Stimulated activated naive CD8-positive, alpha-beta T cell treated with anti-CD3 and anti-CD28 coated beads, Interleukin-15, Interleukin-2, amounts not matched to agents 100 U/mL and 50 U/mL, for 24 hours (primary cell): ENCODE results near the gene COPG1.

Experiments
- ATAC-seq: fragments of 150-1000 bp; cut with Tn5 transposase; one replicate; pipeline ENCODE4 v1.10.0; 2021
- DNase-seq: peaks from one replicate; pipeline ENCODE4 v3.0.0; 2021

The COPG1 gene

DNA sequence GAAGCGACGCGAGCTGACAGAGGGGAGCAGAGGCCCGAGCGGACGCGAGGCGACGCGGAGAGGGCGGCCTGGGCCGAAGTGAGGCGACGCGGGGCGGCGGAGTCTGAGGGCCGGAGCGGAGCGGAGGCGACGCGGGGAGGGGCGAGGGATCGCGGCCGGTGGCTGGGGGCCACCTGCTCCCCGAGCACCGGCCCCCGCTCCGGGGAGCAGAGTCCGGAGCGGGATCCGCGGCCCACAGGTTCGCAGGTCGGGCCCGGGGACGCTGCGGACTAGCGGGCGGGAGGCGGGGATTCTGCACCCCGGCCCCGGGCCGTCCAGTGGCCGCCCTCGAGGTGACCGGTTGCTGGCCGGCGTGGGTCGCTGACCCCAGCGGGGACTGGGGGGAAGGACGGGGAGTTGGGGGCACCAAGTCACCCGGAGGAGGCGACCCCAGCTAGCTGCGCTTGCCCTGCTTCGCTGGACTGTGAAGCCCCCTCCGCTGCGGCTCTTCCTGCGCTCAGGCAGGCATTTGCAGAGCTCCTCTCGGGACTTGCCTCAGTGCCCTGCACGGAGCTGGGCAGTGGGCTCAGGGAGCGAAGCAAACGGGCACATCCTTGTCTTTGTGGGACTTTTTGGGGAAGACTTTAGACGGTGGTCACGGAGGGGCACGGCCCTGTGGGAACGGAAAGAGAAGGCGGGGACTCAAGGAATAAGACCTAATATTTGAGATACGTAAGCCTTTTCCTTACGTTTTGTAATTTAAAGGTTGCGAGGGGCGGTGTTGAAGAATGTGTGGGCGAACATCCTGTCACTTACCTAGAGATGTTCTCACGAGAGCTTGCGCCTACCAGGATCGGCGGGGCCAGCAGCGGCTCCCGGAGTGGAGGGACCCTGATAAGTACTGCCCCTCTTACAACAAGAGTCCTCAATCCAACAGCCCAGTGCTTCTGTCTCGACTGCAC is 29.8 kb downstream of the COPG1 start:
- ATAC-seq (peak; percentile 43), DNase-seq (peak; percentile 72)

DNA sequence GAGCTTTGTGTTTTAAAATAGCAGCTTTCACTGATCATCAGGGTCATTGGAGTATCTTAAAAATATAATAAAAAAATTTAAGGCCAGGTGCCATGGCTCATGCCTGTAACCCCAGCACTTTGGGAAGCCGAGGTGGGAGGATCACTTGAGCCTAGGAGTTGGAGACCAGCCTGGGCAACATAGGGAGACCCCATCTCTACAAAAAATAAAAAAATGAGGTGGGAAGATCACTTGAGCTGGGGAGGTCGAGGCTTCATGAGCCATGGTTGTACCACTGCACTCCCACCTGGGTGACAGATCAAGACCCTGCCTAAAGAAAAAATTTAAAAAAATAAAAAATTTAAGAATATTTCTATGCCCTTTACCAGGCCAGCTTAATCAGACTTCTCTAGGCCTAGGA is 30.8 kb downstream of the COPG1 start:
- DNase-seq (no peak), ATAC-seq (no peak)

DNA sequence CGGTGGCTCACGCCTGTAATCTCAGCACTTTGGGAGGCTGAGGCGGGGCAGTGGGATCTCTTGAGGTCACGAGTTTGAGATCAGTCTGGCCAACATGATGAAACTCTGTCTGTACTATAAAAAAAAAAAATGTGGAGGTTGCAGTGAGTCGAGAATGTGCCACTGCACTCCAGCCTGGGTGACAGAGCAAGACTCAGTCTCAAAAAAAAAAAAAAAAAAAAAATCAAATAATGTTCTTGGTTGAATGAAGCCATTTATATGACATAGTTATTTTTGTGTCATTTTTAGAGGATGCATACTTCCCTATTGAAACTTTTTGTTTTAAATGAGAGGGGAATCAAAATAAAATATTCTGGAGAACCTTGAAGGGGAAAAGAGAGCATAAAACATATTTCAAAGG is 32.3 kb downstream of the COPG1 start:
- DNase-seq (no peak), ATAC-seq (no peak)

DNA sequence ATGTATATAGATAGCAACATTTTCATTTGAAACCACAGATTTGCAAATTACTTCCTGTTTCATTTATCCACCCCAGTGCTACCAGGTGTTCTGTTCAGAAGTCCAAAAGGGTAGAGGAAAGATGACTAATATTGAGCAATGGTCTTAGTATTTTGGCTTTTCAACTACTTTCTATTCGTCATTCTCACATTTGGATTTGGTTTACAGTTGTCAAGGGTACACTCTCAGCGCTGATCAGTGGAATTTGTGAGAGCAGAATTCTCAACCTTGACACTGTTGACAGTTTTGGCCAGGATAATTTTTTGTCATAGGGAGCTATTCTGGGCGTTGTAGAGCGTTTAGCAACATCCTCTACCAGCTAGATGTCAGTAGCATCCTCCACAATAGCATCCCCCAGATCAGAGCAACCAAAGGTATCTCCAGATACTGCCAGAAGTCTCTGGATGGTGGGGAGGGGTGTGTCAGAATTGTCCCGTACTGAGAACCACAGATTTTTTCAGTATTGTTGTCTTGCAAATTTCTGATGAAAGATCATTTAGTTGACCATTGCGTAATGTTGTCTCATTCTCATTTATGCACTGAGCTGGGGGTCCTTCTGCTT is 33.4 kb downstream of the COPG1 start:
- DNase-seq = peak; percentile 21

DNA sequence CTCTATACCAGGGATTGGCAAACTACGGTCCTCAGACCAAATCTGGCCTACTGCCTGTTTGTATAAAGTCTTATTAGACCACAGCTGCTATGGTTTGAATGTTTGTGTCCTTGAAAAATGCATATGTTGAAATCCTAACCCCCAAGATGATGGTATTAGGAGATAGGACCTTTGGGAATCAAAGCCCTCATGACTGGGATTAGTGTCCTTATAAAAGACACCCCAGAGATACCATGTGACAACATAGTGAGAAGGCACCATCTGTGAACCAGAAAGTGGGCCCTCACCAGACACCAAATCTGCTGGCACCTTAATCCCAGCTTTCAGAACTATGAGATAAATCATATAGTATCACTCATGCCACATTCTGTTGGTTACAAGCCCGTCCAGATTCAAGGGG is 36.7 kb downstream of the COPG1 start:
- DNase-seq = no peak
- no peak for ATAC-seq

More for the DNA sequence above, 33.4 kb downstream of the COPG1 start:
- peak; percentile 72 for ATAC-seq

DNA sequence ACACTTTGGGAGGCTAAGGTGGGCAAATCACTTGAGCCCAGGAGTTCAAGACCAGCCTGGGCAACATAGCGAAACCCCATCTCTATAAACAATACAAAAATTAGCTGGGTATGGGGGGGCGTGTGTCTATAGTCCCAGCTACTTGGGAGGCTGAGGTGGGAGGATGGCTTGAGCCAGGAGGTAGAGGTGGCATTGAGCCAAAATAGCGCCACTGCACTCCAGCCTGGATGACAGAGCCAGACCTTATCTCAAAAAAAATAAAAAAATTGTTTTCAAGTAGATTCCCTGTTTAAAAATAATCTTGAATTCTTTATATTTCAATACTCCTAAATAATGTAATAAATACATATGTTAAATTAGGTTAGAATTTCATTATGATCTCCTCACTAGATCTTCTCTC is 39.0 kb downstream of the COPG1 start:
- no peak for ATAC-seq
- no peak for DNase-seq

DNA sequence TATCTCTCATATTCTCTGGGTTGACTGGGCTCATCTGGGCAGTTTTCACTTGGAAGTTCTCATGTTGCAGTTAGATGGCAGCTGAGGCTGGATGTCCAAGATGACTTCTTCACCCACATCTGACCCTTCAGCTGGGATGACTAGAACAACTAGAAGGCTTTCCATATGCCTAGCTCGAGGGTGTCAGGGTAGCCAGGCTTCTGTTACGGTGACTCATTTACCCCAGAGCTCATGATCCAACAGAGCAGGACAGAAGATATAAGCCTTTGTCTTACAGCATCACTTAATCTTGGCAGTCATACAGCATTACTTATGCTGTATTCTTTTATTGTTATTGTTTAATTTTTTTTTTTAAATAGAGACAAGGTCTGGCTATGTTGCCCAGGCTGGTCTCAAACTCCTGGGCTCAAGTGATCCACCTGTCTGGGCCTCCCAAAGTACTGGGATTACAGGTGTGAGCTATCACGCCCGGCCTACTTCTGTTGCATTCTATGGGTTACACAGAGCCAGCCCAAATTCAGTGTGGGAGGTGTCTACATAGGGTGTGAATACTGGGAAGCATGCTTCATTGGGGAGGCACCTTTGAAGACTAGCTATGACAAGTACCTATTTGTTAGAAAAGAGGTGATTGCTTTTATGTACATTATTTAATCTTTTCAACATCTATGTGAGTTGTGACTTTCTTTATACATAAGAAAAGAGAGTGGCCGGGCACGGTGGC is 40.0 kb downstream of the COPG1 start:
- DNase-seq (no peak), ATAC-seq (peak; percentile 77)

DNA sequence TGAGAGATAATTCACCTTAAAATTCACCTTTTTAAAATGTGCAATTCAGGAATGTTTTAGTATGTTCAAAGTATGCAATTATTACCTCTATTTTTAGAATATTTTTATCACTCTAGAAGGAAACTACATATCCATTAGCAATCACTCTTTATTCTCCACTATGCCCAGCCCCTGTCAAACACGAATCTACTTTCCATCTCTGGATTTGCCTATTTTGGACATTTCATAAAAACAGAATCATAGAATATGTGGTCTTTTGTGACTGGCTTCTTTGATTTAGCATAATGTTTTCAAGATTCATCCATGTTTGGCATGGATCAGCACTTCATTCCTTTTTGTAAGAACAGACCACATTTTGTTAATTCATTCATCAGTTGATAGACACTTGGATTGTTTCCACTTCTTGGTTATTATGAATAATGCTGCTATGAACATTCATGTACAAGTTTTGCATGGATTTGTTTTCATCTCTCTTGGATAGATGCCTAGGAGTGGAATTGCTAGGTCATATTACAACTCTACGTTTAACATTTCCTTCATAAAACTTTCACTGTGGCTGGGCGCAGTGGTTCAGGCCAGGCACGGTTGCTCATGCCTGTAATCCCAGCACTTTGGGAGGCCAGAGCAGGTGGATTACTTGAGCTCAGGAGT is 42.0 kb downstream of the COPG1 start:
- no peak for ATAC-seq
- no peak for DNase-seq

DNA sequence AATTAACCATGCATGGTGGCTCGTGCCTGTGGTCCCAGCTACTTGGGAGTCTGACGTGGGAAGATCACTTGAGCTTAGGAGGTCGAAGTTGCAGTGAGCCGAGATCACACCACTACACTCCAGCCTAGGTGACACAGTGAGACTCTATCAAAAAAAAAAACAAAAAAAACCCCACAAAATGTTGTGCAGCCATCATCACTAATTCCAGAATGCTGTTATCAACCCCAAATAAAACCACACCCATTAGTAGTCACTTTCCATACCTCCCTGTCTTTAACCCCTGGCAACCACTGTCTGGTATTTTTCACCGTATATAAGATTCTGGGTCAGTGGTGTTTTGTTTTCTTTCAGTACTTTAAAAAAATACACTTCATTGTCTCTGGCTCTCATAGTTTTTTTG is 45.9 kb downstream of the COPG1 start:
- DNase-seq (no peak), ATAC-seq (peak; percentile 19)

DNA sequence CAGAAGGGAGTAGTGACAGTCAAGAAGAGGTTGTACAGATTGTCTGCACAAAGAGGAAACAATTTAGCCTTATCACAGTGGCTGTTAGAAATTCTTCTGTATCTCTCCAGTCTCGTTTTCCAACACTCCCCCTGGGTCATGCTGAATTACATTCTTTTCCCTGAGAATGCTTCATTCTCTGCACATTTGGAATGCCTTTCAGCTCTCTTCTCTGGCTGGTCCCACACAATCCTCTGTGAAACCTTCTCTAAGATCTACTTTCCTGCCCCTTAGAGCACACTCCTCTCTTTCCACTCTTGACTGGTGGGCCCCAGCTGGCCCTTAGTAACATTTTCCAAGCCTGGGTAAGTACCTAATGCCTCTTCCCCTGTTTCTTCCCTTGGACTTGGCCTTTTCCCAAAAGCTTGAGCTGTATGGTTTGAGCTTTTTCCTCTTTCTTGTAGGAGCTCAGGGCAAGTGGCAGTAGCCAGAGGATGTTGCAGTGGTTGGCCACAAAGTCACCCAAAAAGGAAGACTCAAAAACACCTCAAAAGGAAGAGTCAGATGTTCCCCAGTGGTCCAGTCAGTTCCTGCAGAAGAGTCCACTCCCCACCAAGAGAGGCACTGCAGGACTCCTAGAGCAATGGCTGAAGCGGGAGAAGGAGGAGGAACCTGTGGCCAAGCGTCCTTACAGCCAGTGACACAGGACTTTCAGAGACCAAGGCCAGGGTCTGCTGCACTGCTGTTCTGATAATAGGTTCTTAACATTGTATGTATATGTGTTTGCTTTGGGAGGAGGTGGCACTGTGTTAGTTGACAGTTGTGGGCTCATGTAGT is 54.9 kb downstream of the COPG1 start:
- ATAC-seq (no peak), DNase-seq (no peak)

DNA sequence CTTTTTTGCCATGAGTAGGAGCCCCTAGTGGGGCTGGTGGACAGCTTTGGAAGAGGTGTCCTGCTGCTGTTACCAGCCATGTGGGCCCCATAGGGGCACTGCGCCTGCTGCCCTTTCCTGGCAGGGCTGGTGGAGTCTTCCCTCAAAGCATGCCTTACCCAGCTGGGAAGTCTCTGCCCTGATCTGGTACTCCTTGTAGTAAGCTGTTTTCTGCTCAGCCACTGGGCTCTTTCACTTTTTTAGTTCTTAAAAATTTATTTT is 55.5 kb downstream of the COPG1 start:
- no peak for ATAC-seq
- no peak for DNase-seq

DNA sequence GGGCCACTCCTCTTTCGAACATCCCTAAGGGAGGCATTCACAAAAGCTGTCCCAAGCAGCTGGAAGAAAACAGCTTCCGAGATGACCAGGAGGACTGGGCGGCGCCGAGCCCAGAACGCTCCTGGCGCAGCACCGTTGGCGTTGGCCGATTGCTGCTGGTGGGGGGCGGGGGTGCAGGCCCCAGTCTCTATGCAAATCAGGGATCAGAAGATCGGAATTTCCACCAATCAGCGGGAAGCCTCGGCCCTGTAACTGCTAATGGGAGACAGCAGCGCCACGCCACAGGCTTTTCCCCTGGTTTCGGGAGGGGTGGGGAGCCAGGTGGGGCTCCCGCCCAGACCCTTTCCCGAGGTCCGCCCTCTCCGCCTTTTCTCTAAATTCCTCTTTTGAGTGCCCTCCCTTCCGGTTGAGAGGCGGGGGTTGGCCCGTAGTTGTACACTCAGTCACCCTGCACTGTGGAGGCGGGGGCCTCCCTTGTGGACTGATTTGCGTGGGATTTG is 56.2 kb downstream of the COPG1 start:
- DNase-seq (peak; percentile 20), ATAC-seq (no peak)

DNA sequence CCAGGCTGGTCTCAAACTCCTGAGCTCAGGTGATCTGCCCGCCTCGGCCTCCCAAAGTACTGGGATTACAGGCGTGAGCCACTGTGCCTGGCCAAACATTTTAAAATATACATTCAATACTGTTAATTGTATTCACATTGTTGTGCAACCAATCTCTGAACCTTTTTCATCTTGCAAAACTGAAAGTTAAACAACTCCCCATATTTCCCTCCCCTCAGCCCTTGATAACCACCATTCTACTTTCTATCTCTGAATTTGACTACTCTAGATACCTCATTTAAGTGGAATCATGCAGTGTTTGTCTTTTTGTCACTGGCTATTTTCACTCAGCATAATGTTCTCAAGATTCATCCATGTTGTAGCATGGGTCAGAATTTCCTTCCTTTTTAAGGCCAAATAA is 59.2 kb downstream of the COPG1 start:
- no peak for ATAC-seq

DNA sequence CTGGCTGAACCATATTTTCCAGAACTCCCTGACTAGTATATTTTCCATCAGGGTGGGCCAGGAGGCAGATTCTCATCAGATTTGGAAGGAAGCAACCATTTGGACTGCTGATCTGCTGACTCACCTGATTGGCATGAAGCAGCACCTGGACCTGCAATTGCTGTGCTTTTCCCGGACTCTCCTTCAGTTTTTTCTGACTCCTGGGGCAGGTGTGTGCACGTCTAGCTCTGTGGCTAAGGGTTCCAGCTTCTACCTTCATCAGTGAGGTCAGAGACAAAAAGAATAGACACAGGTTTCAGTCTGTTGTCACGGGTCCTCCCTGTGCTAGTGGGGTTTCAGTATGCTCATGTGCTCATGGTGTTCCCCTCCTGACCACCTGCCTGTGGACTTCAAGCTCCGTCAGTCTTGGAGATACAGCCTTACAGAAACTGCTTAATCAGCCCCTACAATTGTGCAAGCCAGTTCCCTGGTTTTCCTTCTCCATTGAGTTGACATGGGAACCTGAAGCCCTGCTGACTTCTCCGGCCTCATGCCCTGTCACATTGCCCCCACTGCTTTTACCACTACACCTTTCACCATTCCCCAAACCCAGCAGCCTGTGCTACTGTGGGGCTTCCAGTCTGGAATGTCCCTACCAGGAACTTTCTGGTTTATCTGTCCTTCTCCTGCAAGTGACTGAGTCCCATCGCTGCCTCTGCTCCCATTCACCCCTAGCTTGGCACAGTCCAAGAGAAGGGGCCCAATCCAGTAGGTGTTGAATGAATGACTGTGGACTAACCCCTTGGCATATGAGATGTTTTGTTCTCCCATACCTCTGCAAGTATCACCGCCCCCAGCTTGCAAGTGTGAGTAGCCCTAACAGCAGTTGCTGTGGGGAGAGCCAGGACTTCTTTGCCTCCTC is 61.0 kb downstream of the COPG1 start:
- no peak for ATAC-seq
- DNase-seq = no peak

More for the DNA sequence above, 59.2 kb downstream of the COPG1 start:
- no peak for DNase-seq

DNA sequence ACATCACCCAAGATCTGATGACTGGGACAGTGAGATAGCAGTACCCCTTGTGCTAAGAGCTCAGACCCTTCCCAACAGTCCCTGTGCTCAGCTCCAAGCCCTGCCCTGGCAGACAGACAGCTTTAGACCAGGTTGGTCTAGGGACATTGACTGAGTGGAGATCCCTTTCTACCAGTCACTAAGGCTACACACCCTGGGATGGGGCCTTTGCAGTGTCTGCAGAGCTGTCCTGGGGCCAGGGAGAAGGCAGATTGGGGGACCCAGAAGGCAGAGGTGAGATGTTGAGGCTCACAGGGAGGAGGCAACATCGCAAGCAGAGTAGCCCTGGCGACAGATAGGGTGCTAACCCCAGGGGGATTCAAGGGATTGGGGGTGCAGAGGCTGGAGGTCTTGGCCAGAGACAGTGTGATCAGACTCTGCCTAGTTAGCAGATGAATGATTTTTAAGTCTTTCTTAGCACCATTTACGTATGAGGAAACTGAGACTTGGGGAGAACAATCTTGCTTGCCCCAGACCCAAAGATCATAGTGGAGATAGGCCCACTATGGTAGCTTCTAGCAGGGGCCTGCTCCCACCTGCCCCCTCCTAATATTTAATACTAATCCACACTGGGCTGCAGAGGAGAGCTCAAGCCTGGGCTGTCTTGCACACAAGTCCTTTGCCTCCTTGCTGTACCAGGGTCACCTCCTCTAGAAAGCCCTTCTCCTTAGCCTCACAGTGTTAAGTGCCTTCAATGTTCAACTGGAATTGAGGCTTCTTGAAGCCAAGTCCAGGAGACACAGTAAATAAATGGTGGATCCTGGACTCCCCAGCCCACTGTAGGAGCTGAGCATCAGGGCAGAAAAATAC is 61.9 kb downstream of the COPG1 start:
- DNase-seq = no peak
- no peak for ATAC-seq

DNA sequence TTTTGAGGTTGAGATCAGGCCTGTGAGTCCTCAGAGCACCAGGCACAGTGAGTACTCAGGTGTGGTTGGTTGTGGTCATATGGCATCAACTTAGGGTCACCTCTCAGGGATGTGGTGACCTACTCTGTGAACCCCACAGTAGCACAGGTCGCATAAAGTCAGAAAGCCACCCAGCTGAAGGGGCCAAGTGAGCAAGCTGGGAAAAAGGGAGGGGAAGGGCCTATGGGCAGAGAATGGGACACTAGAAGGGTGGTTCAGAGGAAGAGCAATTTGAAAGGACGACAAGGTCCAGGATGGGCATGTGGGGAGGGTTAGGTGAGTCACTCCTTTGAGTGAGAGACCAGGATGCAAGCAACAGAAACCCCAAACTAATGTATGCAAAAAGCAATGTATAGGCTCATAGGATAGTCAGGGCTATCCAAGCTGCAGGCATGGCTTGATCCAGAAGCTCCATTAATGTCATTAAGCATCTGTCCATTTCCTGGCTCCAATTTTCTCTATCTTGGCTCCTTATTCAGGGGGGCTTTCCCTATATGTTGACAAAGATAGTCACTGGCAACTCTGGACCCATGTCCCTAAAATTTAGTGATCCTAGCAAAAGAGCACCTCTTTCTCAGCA is 62.7 kb downstream of the COPG1 start:
- ATAC-seq = peak; percentile 33
- peak; percentile 7 for DNase-seq

DNA sequence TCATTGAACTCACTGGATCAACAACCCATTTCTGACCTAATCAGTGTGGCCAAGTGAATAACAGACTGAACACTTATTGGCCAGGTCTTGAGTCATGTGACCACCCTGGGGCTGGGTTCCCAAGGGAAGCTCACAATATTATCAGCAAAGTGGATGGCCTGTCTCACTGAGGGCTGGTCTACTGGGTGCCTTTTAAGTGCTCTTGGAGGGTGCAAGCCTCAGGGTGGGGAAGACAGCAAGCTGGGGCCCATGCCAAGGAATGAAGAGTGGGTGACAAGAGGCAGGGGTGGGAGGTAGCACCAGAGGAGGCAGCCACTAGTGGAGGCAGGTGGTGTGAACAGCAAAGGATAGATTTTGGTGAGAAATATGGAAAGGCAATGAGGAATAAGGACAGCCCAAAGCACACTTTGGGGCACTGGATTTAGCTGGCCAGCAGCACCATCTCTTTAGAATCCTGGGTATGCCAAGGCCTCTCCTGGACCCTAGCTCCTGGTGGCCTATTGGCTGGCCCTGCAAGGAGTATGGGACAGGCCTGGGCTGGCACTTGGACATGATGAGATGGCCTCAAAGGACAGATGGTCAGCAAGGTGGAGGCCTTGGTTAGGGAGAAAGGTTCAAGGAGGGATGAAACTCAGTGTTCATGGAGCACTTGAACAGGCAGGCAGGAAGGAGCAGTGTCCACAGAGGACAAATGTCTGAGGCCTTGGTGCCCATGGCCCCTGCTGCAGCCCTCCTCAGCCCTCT is 63.4 kb downstream of the COPG1 start:
- ATAC-seq (no peak), DNase-seq (no peak)

DNA sequence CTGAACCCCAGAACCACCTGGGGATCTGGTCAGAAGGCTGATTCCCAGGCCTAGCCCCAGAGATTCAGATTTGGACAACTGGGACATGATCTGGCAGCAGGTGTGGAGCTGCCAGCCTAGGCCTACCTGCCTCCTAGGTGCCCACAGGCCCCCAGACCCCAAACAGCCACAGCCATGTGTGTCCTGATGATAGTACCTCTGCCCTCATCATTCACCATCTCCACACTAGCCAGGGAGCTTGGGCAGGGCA is 63.9 kb downstream of the COPG1 start:
- DNase-seq = peak; percentile 9
- ATAC-seq = no peak
